Transverse colon (tissue), 4 donors: ENCODE data around the gene SYPL1. TPM values are rescaled to one million over a fixed set of nuclear protein-coding genes. Genes with fewer than 3 reads are reported as not detected.

Experiments used
- DNase-seq: peaks from one replicate; pipeline ENCODE4 v3.0.0-alpha.2; 2019
- H3K27ac ChIP-seq, 4 donors: fragments of 200-600 bp; sonication (generic); 2 replicates each; pipeline ENCODE4 v1.5.1; 2016 to 2018; ENCODE audit warnings: inconsistent platforms in 4 of 4
- H3K27me3 ChIP-seq: fragments of 200-600 bp; sonication (generic); 2 replicates; pipeline ENCODE4 v1.5.1; 2017; ENCODE audit warnings: inconsistent platforms
- H3K36me3 ChIP-seq, 4 donors: fragments of 200-600 bp; sonication (generic); 2 replicates each; pipeline ENCODE4 v1.5.1; 2017 to 2019; ENCODE audit warnings: inconsistent platforms in 4 of 4
- H3K4me1 ChIP-seq, 4 donors: fragments of 200-600 bp; sonication (generic); 2 replicates each; pipeline ENCODE4 v1.5.1; 2017 to 2020; ENCODE audit warnings: inconsistent platforms in 4 of 4
- H3K4me3 ChIP-seq, 4 donors: fragments of 200-600 bp; sonication (generic); 1 replicate in 1 of 4; 2 replicates in 3 of 4; pipeline versions ENCODE4 v1.5.1 to v1.6.1; 2017 to 2019; ENCODE audit warnings: inconsistent platforms in 4 of 4
- H3K9me3 ChIP-seq, 2 donors: fragments of 200-600 bp; sonication (generic); 2 replicates each; pipeline ENCODE4 v1.5.1; 2017 to 2019; ENCODE audit warnings: inconsistent platforms in 2 of 2
- CTCF ChIP-seq, 5 experiments: fragments of 200-600 bp in 3 of 5; fragments of 450-650 bp in 2 of 5; sonication (generic) in 3 of 5; IDR thresholded peaks; 1 replicate in 2 of 5; 2 replicates in 3 of 5; pipeline ENCODE4 v1.5.1; 2016 to 2017; ENCODE audit warnings: antibody characterized with exemption in 5 of 5, inconsistent platforms in 3 of 5, mild to moderate bottlenecking in 2 of 5, moderate library complexity in 1 of 5
- EP300 ChIP-seq: sonication (generic); formaldehyde crosslinking; IDR thresholded peaks from one replicate; pipeline ENCODE4 v1.6.1; 2017; ENCODE audit warnings: antibody characterized with exemption, low read depth
- POLR2A ChIP-seq: fragments of 450-650 bp; IDR thresholded peaks from one replicate; pipeline ENCODE4 v1.6.1; 2016; ENCODE audit warnings: antibody characterized with exemption, mild to moderate bottlenecking, moderate library complexity
- POLR2AphosphoS5 ChIP-seq, 3 donors: sonication (generic); formaldehyde crosslinking; IDR thresholded peaks; one replicate each; pipeline ENCODE4 v1.6.1; 2016; ENCODE audit warnings: antibody characterized with exemption in 3 of 3
- WGBS, 2 donors: methylation state at CpG; one replicate each; pipeline ENCODE4 v1.1.5; 2018; ENCODE audit warnings: low coverage in 1 of 2; 5-methylcytosine and 5-hydroxymethylcytosine counted together
- in situ Hi-C, 4 donors: fragments of 200-750 bp; cut with MboI; loops; one replicate each; pipeline versions ENCODE4 v1.15.0 to v1.15.1; 2017; ENCODE audit warnings: low sequenced_read_pairs in 3 of 4, low pct_ligation_motif_present in 1 of 4, low pct_unique_long_range_greater_than_20kb in 1 of 4
- intact Hi-C: fragments of 100-400 bp; cut with DNase I; formaldehyde crosslinking; loops from one replicate; pipeline ENCODE4 v1.15.1; 2023; ENCODE audit warnings: low total_unique reads
- total RNA-seq, 4 donors: library from RNA; depleted of rRNA; stranded (reverse); fragments of >200 nt; gene quantifications; one replicate each; pipeline ENCODE4 v1.1.0, GENCODE V29; 2016

Gene SYPL1
- total RNA-seq, 4 donors from 2014 or later, result 36.7 to 81.8 (median 59.5) TPM

- no peaks in the 10 kb centered on the region for H3K27me3 ChIP-seq
- no peak for TF ChIP-seq CTCF (IDR thresholded peaks at IDR 0.05)
- no peak for TF ChIP-seq POLR2AphosphoS5 (IDR thresholded peaks at IDR 0.05)
- TF ChIP-seq POLR2A, result no peak
- 73 to 92% methylated on average over 2 of the region's 2 CpGs for WGBS, 2 donors
- H3K9me3 ChIP-seq, result no peaks in the 10 kb centered on the region
- in situ Hi-C loops (loop anchor here in 3 of 4 donors (5.0 kb wide), 1 partner anchor 93 kb away; no protein-coding TSS in a partner anchor), intact Hi-C loops (loop anchor here (2.0 kb wide), 1 partner anchor 93 kb away; no protein-coding TSS in a partner anchor)
- H3K4me3 ChIP-seq, result no peak overlapping the region
- peaks cover 24 to 46% (median 32%) of the 10 kb centered on the region in 4 donors for H3K4me1 ChIP-seq
- DNase-seq, result no peak
- no peak overlapping the region for H3K27ac ChIP-seq
- no peaks in the 10 kb centered on the region for H3K36me3 ChIP-seq
Measured at GRCh38 chr7:106059556-106059955, 52.6 kb downstream of the SYPL1 start.

- intact Hi-C loops, result loop anchor here (2.0 kb wide), 1 partner anchor 94 kb away; no protein-coding TSS in a partner anchor
- H3K4me1 ChIP-seq, result peaks cover 18 to 39% (median 28%) of the 10 kb centered on the region in 4 donors
- no peak overlapping the region for H3K4me3 ChIP-seq
- in situ Hi-C loops, result loop anchor here in 3 of 4 donors (5.0 kb wide), 1 partner anchor 93 kb away; no protein-coding TSS in a partner anchor
- no peaks in the 10 kb centered on the region for H3K36me3 ChIP-seq
- TF ChIP-seq CTCF (IDR thresholded peaks at IDR 0.05) (no peak), EP300 (no peak), POLR2A (no peak), POLR2AphosphoS5 (IDR thresholded peaks at IDR 0.05) (no peak)
- no peaks in the 10 kb centered on the region for H3K9me3 ChIP-seq
- whole genome bisulfite sequencing, 2 donors, result 95% methylated on average over 3 of the region's 3 CpGs; no CpG with 5 or more reads in 1 of the 2 donors
- no peaks in the 10 kb centered on the region for H3K27me3 ChIP-seq
- DNase-seq, result no peak
- H3K27ac ChIP-seq, result peak overlapping the region; percentile 37 to 62 (median 54)
Measured at GRCh38 chr7:106058928-106059324, 53.2 kb downstream of the SYPL1 start.

GRCh38 chr7:106057962-106058927 is 53.9 kb downstream of the SYPL1 start:
- WGBS, 2 donors, result 52 to 77% methylated on average over 7 to 19 of the region's 19 CpGs
- peak; percentile 69 for DNase-seq
- Histone ChIP-seq H3K36me3 (no peaks in the 10 kb centered on the region), H3K27me3 (no peaks in the 10 kb centered on the region), H3K4me3 (no peak overlapping the region), H3K27ac (peak overlapping the region; percentile 37 to 62 (median 54)), H3K9me3 (no peaks in the 10 kb centered on the region), H3K4me1 (peaks cover 16 to 33% (median 24%) of the 10 kb centered on the region in 4 donors)
- intact Hi-C loops (loop anchor here (2.0 kb wide), 1 partner anchor 95 kb away; no protein-coding TSS in a partner anchor), in situ Hi-C loops (loop anchor here in 3 of 4 donors (5.0 kb wide), 1 partner anchor 94 kb away; no protein-coding TSS in a partner anchor)
- TF ChIP-seq POLR2AphosphoS5 (IDR thresholded peaks at IDR 0.05) (peak in 2 of 3 donors; percentile 44 to 50), EP300 (no peak), CTCF (IDR thresholded peaks at IDR 0.05) (no peak), POLR2A (no peak)
